ENCODE results near the gene LCN6.

- no peak for TF ChIP-seq CTCF (optimal IDR thresholded peaks at IDR 0.05 in 1 of 3, IDR thresholded peaks at IDR 0.05 in 1 of 3, conservative IDR thresholded peaks at IDR 0.05 in 1 of 3; ENCODE audit: extremely low read depth in 1 of 3, insufficient read depth in 2 of 3, low read length in 3 of 3)
- no peak for TF ChIP-seq EZH2 (IDR thresholded peaks at IDR 0.05; ENCODE audit: low read length)
Observed at GRCh38 chr9:136723362-136723976, 24.9 kb downstream of the LCN6 start.
